ENCODE measurements around the gene ARHGAP12. TPM values are rescaled to one million over a fixed set of nuclear protein-coding genes. Genes with fewer than 3 reads are reported as not detected.

ARHGAP12 gene
- total RNA-seq, 1 experiment from 2014 or later, result 27.2 TPM

DNA sequence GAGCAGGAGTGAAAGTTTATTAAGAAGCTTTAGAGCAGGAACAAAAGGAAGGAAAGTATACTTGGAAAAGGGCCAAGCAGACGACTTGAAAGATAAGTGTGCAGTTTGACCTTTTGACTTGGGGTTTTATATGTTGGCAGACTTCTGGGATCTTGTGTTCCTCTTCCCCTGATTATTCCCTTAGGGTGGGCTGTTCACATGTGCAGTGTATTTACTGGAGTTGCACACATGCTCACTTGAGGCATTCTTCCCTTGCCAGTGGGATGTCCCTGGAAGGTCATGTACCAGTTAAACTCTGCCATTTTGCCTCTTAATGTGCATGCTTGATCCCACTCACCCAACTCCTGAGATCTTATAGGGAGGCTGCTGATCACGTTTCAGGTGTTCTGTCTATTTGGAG is 23.4 kb upstream of the ARHGAP12 start:
- peak; percentile 19 for DNase-seq (ENCODE audit: low spot score)

DNA sequence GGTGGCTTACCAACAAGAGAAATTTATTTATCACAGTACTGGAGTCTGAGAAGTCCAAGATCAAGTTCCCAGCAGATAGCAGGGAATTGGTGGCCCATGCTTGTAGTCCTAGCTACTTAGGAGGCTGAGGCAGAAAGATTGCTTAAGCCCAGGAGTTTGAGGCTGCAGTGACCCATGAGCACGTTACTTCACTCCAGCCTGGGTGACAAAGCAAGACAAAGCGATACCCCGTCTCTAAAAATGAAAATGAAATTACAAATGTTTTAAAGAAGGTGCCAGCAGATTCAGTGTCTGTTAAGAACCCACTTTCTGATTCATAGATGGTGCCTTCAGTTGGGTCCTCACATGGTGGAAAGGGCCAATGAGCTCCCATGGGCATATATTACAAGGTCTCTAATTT is 20.6 kb upstream of the ARHGAP12 start:
- DNase-seq (ENCODE audit: low spot score), result no peak

DNA sequence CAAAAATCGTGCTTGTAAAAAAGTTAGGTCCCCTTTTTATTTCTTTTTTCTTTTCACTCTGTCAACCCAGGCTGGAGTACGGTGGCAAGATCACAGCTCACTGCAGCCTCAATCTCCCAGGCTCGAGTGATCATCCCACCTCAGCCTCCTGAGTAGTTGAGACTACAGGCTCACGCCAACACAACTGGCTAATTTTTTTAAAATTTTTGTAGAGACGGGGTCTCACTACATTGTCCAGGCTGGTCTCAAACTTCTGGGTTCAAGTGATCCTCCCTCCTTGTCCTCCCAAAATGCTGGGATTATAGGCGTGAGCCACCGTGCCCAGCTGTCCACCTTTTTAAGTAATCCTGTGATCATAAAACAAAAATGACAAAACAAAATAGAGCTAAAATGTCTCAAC is 19.4 kb upstream of the ARHGAP12 start:
- DNase-seq (ENCODE audit: low spot score), result no peak

DNA sequence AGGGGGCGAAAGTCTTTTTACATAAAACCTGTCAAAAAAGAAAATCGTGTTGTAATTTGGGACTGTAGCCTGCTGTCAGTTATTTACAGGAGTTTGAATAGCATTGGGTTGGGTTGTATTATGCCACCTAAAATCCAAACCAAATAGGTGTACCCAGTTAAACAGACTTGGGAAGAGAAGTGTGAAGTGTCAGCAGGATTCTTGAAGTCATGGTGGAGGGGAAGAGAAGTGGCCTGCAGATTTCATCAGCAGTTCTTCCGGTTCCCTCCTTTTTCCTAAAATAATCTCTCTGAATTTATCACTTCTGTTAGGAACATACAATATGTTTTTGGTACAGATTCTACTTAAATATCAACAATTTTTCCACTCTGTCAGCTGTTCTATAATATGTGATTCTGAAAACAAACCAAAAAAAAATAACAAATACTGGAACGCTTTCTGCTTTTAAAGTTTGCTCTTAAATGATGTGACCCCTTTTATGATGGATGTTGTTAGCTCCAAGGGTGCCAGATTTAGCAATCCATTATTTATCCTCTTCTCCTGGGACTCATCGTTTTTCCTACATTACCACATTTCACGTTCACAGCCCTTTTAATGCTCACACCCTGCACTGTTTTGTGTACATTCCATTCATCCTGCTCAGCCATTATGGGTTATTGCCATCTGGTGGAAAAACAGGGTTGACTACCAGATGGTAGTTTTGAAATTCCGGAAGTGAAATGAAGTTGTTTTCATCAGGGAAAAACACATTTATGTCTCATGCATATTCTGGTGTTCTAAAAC is 18.7 kb upstream of the ARHGAP12 start:
- DNase-seq (ENCODE audit: low spot score), result peak; percentile 77

DNA sequence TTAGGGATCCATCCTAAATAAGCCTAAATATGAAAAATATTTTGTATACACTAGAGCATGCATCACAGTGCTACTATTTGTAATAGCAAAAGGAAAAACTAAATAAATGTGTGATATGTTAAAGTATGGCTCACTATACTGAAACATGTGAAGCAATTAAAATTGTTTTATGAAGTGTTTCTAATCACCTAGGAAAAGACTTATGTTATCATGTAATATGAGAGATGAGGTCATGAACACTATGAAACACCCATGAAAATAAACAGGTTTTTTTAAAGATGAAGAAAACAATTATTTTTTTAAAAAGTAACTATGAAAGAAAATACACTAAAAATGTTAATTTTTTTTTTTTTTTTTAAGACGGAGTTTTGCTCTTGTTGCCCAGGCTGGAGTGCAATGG is 16.8 kb upstream of the ARHGAP12 start:
- no peak for DNase-seq (ENCODE audit: low spot score)

DNA sequence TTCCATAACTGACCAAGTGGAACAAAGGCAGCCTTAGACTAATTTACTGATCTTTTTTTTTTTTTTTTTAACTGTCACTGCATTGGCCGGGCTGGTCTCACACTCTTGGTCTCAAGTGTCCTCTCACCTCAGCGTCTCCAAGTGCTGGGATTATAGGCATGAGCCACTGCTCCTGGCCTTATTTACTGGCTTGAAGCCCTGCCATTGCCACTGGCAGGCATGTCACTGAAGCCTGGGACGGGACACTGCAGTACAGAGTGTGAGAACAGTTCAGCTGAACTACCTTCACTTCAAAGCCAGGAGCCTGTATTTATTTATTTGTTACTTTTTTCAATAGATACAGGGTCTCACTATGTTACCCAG is 15.4 kb upstream of the ARHGAP12 start:
- no peak for DNase-seq (ENCODE audit: low spot score)

DNA sequence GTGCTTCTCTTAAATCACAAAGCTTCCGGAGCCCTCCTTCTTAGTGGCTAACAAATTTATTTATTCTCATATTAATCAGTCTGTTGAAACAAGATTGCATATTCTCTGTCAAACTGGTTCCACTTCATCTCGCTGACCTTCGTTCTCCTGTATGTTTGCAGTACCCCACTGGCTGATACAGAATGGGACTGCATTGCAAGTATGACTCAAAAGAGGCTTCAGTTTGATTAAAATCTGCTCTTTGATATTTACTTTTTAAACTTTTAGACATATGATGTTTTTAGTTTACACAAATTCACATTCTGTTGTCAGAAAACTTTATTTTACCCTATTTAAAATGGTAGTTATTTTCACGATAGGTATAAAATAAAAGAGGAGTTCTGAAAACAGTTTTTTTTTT is 14.3 kb upstream of the ARHGAP12 start:
- DNase-seq (ENCODE audit: low spot score), result peak; percentile 92

DNA sequence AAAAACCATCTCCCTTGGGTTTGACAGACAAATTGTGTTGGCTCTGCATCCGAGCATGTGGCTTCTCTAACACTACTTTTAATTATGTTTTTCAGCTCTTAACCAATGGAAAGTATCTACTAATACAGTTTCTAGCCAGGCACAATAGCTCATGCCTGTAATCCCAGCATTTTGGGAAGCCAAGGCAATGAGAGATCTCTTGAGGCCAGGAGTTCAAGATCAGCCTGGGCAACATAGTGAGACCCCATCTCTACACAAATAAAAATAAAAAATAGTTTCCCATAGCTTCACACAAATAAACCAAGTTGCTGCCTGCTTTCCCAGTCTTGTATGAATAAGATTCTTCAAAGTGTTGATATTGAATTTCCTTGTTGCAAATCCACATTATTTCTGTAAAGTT is 13.8 kb upstream of the ARHGAP12 start:
- DNase-seq (ENCODE audit: low spot score), result no peak

DNA sequence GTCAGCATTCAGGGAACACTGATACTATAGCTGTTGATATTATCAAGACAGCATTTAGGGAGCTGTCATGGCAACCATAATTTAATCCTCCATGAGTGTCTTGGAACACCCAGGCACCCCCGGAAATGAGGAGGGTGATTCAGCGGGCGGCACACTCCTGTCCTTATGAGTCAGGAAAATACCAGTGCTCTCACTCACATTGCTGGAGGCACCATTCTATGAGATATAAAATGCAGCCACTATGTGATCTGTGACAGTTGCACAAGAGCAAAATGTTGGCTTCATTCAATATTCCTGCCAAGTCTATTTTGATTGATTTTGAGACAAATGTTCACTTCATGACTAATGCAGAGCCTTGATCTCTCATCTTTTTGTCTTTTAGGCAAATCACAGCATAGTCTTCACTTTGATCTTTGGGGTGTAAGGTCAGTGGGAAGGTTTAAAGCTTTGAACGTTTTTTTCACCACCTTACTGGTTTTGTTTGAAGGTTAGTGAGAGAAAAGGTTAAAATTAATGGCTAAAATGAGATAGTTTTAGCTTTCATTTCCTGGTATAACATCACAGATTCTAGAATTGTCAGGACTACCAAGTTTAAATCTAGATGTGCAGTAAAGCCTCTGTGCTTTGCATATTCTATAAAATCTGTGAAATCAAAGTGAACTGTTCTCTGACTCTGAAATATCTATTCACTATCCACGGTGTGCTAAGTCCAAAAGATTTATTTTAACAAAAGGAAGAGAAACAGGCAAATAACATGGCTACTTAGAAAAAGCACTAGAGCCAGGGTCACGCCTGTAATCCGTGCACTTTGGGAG is 12.4 kb upstream of the ARHGAP12 start:
- peak; percentile 93 for DNase-seq (ENCODE audit: low spot score)

DNA sequence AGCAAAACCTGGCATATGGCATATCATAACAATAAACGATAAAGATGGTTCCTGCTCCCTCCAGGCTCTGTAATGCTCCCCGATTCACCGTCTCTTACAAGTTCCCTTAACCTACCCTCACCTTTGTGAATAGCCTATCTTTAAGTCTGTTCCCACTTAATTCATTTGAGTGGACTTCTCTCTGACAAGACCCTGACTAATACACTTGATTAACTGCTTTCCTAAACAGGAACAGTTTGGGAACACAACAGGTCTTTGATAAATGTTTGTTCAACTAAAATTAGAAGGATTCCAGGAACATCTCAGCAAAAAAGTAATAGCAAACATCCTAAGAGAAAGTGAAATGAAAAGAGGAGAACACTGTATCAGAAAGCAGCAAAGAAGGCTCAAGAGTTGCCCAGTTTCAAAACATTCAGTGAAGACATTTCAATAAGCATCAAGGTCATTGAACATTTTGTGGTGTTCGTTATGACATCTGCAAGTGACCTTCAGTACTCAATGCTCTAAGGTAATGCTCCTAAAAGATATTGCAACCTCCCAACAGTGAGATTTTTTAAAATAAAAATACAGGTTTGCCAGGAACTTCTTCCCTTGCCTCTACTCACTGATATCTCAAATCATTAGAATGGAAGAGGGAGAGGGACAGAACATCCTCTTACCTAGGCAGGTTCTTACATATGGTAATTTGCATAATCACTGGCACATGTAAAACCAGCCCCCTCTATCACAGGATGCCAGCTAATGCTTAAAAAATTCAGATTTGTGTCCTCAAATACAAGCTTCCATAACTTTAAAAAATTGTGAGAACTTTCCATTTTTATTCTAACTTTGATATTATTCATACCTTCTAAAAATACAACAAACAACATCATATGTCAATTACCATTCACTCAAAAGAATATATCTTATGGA is 11.4 kb upstream of the ARHGAP12 start:
- peak; percentile 45 for DNase-seq (ENCODE audit: low spot score)

DNA sequence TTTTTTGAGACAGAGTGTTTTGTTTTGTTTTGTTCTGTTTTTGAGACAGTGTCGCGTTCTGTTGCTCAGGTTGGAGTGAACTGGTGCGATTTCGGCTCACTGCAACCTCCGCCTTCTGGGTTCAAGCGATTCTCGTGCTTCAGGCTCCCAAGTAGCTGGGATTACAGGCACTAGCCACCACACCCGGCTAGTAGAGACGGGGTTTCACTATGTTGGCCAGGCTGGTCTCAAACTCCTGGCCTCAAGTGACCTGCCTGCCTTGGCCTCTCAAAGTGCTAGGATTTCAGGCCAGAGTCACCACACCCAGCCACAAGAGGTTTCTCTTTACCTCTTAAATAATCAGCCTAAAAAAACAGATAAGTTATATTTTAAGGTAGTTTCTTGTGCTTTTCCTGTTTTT is 8.7 kb upstream of the ARHGAP12 start:
- DNase-seq (ENCODE audit: low spot score), result no peak

DNA sequence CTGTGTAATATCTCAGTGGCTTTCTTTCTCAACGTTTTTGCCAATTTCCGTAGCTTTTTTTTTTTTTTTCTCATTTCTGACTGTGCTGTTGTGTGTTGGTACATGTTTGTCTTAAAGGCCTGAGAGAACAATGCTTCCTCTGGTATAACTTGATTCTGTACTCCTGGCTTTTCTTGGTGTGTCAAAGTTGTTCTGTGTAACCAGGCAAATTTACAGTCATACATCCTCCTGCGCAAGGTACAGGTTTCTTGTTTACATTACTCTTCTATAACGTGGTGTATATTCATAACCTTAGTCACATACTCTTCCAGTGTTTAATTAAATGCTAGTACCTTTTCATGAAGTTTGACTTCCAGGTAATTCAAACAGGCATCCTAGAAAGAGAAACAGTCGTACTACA is 8.3 kb upstream of the ARHGAP12 start:
- peak; percentile 69 for DNase-seq (ENCODE audit: low spot score)

DNA sequence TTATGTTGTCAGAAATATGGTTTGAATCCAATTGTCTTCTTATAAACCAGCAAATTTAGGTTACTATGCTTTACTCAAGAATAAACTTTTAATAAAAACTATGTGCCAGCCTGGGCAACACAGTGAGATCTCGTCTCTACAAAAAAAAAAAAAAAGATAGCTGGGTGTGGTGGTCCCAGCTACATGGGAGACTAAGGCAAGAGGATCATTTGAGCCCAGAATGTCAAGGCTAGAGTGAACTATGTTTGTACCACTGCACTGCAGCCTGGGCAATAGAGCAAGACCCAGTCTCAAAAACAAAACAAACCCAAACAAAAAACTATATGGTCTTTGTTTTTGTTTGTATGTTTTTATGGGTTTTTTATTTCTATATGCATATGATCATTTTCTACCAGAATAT is 7.5 kb upstream of the ARHGAP12 start:
- DNase-seq (ENCODE audit: low spot score), result no peak

DNA sequence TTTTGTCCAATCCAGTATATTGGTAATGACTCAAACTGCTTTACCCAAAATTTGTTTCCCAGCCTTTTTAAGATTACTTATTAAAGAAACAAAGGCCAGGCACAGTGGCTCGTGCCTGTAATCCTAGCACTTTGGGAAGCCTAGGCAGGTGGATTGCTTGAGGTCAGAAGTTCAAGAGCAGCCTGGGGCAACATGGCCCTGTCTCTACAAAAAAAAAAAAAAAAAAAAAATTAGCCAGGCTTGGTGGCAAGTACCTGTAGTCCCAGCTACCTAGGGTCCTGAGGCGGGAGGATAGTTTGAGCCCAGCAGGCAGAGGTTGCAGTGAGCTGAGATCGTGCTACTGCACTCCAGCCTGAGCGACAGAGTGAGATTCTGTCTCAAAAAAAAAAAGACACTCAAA is 7.0 kb upstream of the ARHGAP12 start:
- no peak for DNase-seq (ENCODE audit: low spot score)

DNA sequence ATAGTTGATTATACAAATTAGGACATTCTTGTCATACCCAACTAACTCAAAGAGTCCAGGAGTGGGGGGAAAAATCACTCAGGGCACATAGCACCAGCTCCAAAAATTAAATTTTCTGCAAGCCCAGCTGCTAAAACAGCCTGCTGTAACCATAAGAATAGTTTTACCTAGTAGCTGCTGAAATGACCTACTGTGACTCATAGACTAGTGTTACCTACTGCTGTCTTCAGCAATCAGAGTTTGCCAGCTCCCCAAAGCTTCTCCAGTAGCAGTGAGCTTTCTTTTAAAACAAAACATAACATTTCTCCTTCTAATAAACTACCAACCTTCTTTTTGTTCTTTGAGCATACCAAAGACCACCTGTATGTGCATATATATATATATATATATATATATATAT is 4.2 kb upstream of the ARHGAP12 start:
- no peak for DNase-seq (ENCODE audit: low spot score)

DNA sequence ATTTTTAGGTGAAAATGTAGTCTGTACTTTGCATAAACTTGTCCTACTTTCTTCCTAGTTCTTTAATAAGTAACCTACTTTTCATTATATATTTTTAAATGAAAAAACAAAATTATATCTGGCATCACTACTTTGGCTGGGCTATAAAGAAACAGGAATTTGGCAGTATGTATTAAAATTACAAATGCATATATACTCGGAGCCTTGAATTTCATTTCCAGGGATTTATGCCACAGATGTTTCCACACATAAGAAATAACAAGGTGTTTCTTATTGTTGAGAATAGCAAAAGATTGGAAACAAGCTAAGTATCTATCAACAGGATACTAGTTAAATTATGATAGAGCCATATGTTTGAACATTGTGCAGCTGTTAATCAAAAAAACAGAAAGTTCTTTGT is 2.2 kb upstream of the ARHGAP12 start:
- DNase-seq (ENCODE audit: low spot score), result no peak

DNA sequence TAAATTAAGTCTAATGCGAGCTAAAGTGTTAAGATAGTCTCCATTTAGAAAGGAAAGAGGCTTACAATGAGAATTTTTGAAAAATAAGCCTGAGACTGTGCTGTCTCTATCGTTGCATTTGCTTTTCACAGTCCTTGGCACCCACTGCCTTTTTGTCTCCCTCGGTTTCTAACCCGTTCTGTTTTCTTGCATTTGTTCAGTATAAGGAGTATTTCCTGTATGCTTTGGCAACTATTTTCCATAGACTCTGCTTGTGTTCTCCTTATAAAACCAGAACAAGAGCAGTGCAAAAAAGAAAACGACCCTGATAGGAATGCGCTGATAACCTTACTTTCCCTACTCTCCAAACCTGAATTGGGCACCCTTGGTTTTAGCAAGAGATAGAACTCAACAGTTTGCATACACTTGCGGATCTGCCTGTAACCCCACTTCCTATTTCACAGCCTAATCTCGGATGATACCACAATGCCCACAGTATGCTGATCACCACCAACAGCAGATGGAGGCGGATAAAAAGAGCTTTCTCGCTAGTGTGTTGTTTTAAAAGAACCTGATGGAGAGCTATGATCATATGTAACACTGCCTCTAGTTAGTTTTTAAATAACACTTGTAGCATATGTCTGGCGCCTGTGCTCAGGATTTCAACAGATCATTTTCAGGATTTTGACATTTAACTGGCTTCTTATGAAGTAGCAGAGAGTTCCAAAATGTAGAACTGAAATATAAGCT is 1.6 kb upstream of the ARHGAP12 start:
- peak; percentile 66 for DNase-seq (ENCODE audit: low spot score)

DNA sequence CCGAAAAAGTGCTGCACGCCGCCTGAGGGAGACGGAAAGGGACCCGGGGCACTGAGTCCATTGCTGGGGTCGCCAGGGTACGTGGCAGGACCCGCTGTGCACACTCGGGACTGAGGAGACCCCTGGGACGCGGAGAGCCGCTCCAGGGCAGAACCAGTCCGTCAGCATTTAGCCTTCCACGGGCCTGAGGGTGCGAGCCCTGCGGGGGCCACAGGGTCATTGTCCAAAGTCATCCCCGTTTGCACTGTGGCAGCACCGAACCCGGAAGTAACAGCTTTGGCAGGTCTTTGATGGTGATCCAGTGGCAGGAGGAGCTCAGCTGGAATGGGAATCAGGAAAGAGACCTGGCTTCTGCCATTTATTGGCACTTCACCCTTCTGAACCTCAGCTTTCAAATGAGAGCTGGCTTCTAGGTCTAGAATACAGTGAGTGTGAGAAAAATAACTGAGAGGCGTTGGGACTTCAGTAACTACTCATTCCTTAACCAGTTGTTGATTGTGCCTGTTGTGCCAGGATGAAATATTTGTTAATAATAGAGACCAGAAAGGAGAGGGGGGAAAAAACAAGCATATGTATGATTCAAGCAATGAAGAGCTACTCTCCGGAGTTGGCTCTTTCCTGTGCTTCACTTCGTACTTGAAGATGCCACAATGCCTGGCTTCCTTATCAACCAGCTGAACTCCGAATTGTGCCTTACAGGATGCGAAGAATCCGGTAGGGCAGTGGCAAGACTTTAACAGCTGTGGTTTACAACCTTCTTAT is 811 bp upstream of the ARHGAP12 start:
- DNase-seq (ENCODE audit: low spot score), result peak; percentile 81

DNA sequence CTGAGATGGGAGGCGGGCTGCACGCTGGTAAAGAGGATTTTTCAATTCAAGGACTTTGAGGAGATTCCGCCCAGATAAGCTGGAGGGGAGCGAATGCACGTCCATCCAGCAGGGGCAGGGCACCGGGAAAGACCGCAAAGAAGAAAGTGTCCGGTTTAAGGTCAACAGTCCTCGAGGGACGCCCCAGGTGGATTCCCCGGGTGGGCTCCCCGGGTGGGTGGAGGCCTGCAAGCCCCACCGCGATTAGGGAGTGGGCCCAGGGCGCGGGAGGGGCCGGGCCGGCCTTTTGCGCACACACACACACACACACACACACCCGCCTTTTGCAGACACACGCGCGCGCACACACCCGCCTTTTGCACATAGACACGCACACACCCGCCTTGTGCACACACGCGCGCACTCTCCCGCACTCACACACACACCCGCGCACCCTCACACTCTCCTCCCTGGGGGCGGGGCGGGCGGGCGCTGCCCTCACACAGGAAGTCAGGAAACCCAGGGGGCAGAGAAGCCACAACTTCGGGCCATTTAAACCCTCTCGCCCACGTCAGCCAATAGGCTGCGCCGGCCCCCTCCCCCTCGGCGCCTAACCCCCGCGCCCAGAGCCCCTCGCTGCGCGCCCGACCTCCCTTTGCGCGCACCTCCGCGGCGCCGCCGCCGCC is 615 bp downstream of the ARHGAP12 start:
- DNase-seq (ENCODE audit: low spot score), result peak; percentile 48

DNA sequence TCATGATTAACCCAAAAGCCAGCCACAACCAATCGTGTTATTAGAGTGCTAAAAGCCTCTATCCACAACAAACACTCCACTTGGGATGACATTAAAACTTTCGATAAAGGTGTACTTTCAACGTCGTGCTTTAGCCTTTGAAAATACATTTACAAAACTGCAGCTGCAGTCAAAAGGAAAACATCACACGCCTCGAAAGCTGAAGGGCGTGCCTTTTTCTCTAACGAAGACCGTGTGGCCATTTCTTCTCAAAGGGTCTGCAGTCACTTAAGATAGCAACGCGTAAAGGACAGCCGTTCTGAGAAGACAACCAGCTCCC is 1.1 kb downstream of the ARHGAP12 start:
- DNase-seq (ENCODE audit: low spot score), result peak; percentile 63

All from HT-29 (cell line).